NK-92 (cell line): ENCODE measurements around the gene PPL.

Experiments used
- DNase-seq: peaks from one replicate; lab custom pipeline; 2025; ENCODE audit not compliant: unreplicated experiment; lab: John Stamatoyannopoulos, UW

PPL gene

DNA sequence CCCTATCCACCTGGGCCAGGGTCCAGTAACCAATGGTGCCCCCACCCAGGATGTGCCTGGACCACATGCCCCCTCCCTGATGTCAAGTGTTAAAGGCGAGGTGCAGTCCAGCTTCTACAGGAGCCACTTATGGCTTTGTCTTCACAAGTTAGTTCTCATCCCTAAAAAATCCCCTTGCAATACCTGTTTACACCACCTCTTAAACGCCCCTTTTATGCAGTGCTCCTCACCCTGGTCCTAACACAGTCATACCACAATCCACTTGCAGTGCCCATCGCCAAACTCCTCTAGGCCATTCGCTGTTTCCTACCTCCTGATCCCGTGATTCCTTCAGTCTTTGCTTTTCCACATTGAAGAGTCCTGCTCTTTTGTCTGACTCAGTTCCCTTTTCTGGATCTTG is 97.0 kb downstream of the PPL start:
- no peak for DNase-seq

DNA sequence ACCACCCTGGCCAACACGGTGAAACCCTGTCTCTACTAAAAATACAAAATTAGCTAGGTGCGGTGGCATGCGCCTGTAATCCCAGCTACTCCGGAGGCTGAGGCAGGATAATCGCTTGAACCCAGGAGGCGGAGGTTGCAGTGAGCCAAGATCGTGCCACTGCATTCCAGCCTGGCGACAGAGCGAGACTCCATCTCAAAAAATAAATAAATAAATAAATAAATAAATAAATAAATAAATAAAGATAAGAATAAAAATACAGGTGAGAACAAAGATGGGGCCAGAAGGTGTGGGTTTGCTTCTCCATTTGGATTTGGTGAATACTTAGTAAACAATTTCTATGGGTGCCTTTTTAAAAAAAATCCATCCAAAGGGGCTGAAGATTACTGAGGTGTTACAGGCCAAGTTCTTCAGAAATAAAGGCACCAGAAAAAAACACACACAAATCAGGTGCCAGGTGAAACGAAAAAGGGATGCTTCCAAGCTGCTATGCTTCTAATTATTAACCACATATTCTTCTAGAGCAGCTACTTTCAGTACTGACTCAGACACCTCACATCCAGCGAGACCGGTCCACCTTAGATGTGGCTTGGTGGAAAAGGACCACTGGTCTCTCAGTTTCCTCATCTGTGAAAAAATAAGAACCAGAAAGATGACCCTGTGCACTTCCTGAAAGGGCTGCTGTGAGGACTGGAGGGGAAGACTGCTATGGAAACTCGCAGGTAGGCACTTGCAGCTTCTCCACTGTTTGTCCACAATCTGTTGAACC is 99.0 kb downstream of the PPL start:
- DNase-seq = no peak

DNA sequence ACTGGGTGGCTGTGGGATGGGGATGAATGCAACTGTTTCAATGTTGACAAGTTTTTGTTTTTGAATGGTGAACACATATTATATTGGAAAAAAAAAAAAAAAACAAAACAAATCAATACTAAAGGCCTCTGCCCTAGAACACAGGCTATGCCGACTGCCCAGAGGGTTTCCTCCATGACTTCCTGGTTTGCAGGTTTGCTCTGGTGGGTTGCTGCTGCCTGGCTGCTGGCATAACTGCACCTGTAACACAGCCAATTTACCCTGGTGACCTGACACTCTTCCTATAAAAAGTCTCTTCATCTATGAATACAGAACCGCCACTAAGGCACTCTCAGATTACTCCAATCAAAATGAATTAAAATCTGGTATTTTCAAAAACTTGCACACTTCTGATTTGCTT is 100.2 kb downstream of the PPL start:
- DNase-seq = no peak

DNA sequence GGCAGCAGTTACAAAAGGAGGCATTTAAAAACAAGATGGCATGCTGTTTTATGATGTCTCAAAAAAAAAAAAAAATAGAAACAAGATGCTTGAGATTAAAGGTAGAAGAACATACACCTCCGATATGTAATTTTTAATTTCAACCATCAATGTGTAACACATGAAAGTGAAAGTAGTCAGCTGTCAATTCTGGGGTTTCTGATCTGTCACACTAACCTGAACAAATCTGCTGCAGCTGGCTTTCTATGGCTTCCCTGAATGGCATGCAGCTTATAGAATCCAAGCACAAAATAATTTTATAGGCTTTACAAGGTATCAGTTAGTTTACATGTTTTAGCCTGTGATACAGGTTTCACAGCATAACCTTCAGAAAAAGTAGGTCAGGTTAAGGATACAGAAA is 103.4 kb downstream of the PPL start:
- no peak for DNase-seq

DNA sequence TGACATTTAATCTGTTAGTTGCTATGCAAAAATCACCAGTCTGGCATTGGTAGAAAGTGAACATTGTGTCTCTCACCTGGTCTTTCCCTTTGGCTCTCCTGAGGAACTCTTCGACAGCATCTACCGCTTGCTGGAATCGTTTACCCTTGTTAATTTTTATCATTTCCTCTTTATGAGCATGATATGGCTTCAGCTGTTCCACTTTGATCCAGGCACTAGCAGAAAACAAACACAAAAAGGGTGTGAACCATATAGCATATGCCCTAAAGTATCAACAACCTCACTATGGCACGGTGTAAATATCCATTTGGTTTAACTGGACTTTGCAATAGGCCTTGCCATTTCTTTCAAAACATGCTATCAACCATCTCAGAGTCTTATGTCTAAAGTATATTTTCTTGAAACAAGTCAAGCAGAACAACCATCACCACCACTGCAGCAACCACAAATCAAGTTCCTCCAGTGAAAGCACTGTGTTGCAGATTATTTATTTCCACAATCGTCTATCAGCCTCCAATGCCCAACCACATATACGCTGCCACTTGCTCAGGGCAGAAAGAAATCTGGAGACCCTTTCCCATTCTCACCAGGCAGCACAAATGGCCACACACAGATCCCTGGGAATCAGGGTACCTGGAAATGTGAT is 104.1 kb downstream of the PPL start:
- DNase-seq = no peak
